Measurements from ENCODE around the gene VN1R5.
"Not testable (repeated sequence)": the region's sequence is repeated elsewhere in the genome, so short reads cannot be mapped to it uniquely, and the experiment has no call there.

The VN1R5 gene

DNA sequence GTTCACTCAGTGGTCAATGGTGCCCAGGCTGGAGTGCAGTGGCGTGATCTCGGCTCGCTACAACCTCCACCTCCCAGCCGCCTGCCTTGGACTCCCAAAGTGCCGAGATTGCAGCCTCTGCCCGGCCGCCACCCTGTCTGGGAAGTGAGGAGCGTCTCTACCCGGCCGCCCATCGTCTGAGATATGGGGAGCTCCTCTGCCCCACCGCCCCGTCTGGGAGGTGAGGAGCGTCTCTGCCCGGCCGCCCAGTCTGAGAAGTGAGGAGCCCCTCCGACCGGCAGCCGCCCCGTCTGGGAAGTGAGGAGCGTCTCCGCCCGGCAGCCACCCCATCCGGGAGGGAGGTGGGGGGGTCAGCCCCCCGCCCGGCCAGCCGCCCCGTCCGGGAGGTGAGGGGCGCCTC, 35.6 kb upstream of the VN1R5 start:
- not testable (repeated sequence) for H3K27ac ChIP-seq (ENCODE audit: low read depth, low read length); H3K4me3 ChIP-seq (ENCODE audit: low read depth in 1 of 5, low read length in 5 of 5); H3K4me1 ChIP-seq (ENCODE audit: control insufficient read depth in 5 of 5, insufficient read depth in 5 of 5, low read length in 5 of 5); H3K9ac ChIP-seq (ENCODE audit: low read length in 5 of 5); H3K27me3 ChIP-seq (ENCODE audit: control insufficient read depth in 5 of 5, insufficient read depth in 4 of 5, low read length in 5 of 5); H3K36me3 ChIP-seq (ENCODE audit: control insufficient read depth in 5 of 5, insufficient read depth in 5 of 5, low read length in 5 of 5)
- peaks cover 0 to 14% (median 0%) of the 10 kb centered on the region in 5 donors for H3K9me3 ChIP-seq (ENCODE audit: control insufficient read depth in 5 of 5, low read length in 5 of 5)

DNA sequence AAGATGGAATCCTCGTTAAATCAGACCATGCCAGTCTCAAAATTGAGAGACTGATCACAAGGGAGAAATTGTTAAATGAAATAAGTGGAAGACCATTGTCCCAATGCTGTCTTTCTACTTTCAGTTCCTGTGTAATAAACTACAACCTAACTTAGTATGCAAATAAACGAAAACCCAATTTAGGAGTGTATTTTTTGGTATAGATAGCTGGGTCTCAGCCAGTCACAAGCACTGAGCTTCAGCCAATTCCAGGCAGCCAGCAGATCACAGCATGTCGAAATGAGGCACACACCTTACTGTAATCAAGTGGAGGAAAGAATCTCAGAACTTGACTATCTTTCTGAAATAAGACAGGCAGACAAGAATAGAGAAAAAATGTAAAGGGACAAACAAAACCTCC, 33.0 kb upstream of the VN1R5 start:
- Histone ChIP-seq H3K4me3 (ENCODE audit: low read depth in 1 of 5, low read length in 5 of 5) (no peak overlapping the region), H3K9ac (ENCODE audit: low read length in 5 of 5) (no peak overlapping the region), H3K9me3 (ENCODE audit: control insufficient read depth in 5 of 5, low read length in 5 of 5) (peaks cover 0 to 19% (median 3%) of the 10 kb centered on the region in 5 donors), H3K36me3 (ENCODE audit: control insufficient read depth in 5 of 5, insufficient read depth in 5 of 5, low read length in 5 of 5) (no peaks in the 10 kb centered on the region), H3K27me3 (ENCODE audit: control insufficient read depth in 5 of 5, insufficient read depth in 4 of 5, low read length in 5 of 5) (peaks cover 0 to 2% (median 0%) of the 10 kb centered on the region in 5 donors), H3K27ac (ENCODE audit: low read depth, low read length) (no peak overlapping the region), H3K4me1 (ENCODE audit: control insufficient read depth in 5 of 5, insufficient read depth in 5 of 5, low read length in 5 of 5) (no peaks in the 10 kb centered on the region)

- H3K4me3 ChIP-seq (ENCODE audit: low read depth in 1 of 5, low read length in 5 of 5), result no peak overlapping the region
- H3K36me3 ChIP-seq (ENCODE audit: control insufficient read depth in 5 of 5, insufficient read depth in 5 of 5, low read length in 5 of 5), result no peaks in the 10 kb centered on the region
- no peaks in the 10 kb centered on the region for H3K27me3 ChIP-seq (ENCODE audit: control insufficient read depth in 5 of 5, insufficient read depth in 4 of 5, low read length in 5 of 5)
- no peak overlapping the region for H3K9ac ChIP-seq (ENCODE audit: low read length in 5 of 5)
- H3K4me1 ChIP-seq (ENCODE audit: control insufficient read depth in 5 of 5, insufficient read depth in 5 of 5, low read length in 5 of 5), result no peaks in the 10 kb centered on the region
- no peak overlapping the region for H3K27ac ChIP-seq (ENCODE audit: low read depth, low read length)
- H3K9me3 ChIP-seq (ENCODE audit: control insufficient read depth in 5 of 5, low read length in 5 of 5), result peaks cover 0 to 28% (median 8%) of the 10 kb centered on the region in 5 donors
Observed at GRCh38 chr1:247224822-247225221, 31.1 kb upstream of the VN1R5 start.

DNA sequence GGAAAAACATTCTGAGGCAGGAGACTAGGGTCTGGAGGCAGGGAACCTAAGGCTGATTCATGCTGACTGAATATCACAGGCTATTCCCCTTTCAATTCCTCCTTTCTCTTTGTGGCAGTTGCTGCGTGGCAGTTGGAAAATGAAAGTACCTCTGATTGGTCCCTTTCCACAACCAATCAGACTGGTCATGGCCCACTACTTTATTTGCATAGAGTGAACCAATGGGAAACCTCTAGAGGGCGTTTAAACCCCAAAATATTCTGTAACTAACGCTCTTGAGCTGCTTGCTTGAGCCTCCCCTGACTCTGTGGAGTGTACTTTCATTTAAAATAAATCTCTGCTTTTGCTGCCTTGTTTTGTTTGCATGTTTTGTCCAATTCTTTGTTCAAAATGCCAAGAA, 27.7 kb upstream of the VN1R5 start:
- Histone ChIP-seq H3K27ac (ENCODE audit: low read depth, low read length) (no peak overlapping the region), H3K36me3 (ENCODE audit: control insufficient read depth in 5 of 5, insufficient read depth in 5 of 5, low read length in 5 of 5) (no peaks in the 10 kb centered on the region), H3K4me3 (ENCODE audit: low read depth in 1 of 5, low read length in 5 of 5) (no peak overlapping the region), H3K27me3 (ENCODE audit: control insufficient read depth in 5 of 5, insufficient read depth in 4 of 5, low read length in 5 of 5) (no peaks in the 10 kb centered on the region), H3K9me3 (ENCODE audit: control insufficient read depth in 5 of 5, low read length in 5 of 5) (peaks cover 0 to 28% (median 8%) of the 10 kb centered on the region in 5 donors), H3K9ac (ENCODE audit: low read length in 5 of 5) (no peak overlapping the region), H3K4me1 (ENCODE audit: control insufficient read depth in 5 of 5, insufficient read depth in 5 of 5, low read length in 5 of 5) (no peaks in the 10 kb centered on the region)

GRCh38 chr1:247241691-247242090, 14.2 kb upstream of the VN1R5 start:
- no peaks in the 10 kb centered on the region for H3K36me3 ChIP-seq (ENCODE audit: control insufficient read depth in 5 of 5, insufficient read depth in 5 of 5, low read length in 5 of 5)
- no peak overlapping the region for H3K27ac ChIP-seq (ENCODE audit: low read depth, low read length)
- H3K4me1 ChIP-seq (ENCODE audit: control insufficient read depth in 5 of 5, insufficient read depth in 5 of 5, low read length in 5 of 5), result no peaks in the 10 kb centered on the region
- no peak overlapping the region for H3K4me3 ChIP-seq (ENCODE audit: low read depth in 1 of 5, low read length in 5 of 5)
- no peak overlapping the region for H3K9ac ChIP-seq (ENCODE audit: low read length in 5 of 5)
- peaks cover 5 to 19% (median 6%) of the 10 kb centered on the region in 5 donors for H3K9me3 ChIP-seq (ENCODE audit: control insufficient read depth in 5 of 5, low read length in 5 of 5)
- H3K27me3 ChIP-seq (ENCODE audit: control insufficient read depth in 5 of 5, insufficient read depth in 4 of 5, low read length in 5 of 5), result no peaks in the 10 kb centered on the region

GRCh38 chr1:247243524-247244137, 12.2 kb upstream of the VN1R5 start:
- Histone ChIP-seq H3K4me3 (ENCODE audit: low read depth in 1 of 5, low read length in 5 of 5) (no peak overlapping the region), H3K36me3 (ENCODE audit: control insufficient read depth in 5 of 5, insufficient read depth in 5 of 5, low read length in 5 of 5) (no peaks in the 10 kb centered on the region), H3K27me3 (ENCODE audit: control insufficient read depth in 5 of 5, insufficient read depth in 4 of 5, low read length in 5 of 5) (no peaks in the 10 kb centered on the region), H3K9ac (ENCODE audit: low read length in 5 of 5) (no peak overlapping the region), H3K27ac (ENCODE audit: low read depth, low read length) (no peak overlapping the region), H3K9me3 (ENCODE audit: control insufficient read depth in 5 of 5, low read length in 5 of 5) (peaks cover 5 to 16% (median 6%) of the 10 kb centered on the region in 5 donors), H3K4me1 (ENCODE audit: control insufficient read depth in 5 of 5, insufficient read depth in 5 of 5, low read length in 5 of 5) (no peaks in the 10 kb centered on the region)

DNA sequence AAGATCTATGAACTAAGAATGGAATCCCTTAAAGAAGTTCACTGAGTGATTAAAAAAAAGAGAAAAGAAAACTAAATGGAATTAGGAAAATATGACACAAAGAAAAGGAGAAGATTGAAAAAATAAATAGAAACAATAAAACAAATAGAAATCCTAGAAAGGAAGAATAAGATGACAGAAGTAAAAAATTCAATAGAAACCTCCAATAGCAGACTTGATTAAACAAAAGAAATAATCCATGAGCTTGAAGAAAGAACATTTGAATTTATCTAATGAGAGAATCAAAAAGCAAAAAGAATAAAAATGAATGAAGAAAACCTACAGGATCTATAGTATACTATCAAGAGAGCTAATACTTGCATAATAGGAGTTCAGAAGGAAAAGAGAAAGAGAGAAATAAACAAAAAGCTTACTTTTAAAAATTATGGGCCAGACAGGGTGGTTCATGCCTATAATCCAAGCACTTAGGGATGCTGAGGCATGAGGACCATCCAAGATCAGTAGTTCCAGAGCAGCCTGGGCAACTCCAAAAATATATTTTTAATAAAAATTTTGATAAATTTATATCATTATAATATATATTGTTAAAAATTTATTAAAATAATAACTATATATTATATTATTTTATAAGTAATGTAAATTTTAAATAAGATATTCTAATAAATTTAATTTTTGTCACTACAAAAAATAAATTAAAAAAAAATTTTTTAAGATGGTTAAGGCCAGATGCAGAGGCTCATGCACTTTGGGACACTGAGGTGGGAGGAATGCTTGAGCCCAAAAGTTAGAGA, 9.4 kb upstream of the VN1R5 start:
- Histone ChIP-seq H3K9me3 (ENCODE audit: control insufficient read depth in 5 of 5, low read length in 5 of 5) (peaks cover 5 to 16% (median 6%) of the 10 kb centered on the region in 5 donors), H3K36me3 (ENCODE audit: control insufficient read depth in 5 of 5, insufficient read depth in 5 of 5, low read length in 5 of 5) (no peaks in the 10 kb centered on the region), H3K4me3 (ENCODE audit: low read depth in 1 of 5, low read length in 5 of 5) (no peak overlapping the region), H3K9ac (ENCODE audit: low read length in 5 of 5) (no peak overlapping the region), H3K4me1 (ENCODE audit: control insufficient read depth in 5 of 5, insufficient read depth in 5 of 5, low read length in 5 of 5) (no peaks in the 10 kb centered on the region), H3K27ac (ENCODE audit: low read depth, low read length) (no peak overlapping the region), H3K27me3 (ENCODE audit: control insufficient read depth in 5 of 5, insufficient read depth in 4 of 5, low read length in 5 of 5) (no peaks in the 10 kb centered on the region)

- Histone ChIP-seq H3K36me3 (ENCODE audit: control insufficient read depth in 5 of 5, insufficient read depth in 5 of 5, low read length in 5 of 5) (no peaks in the 10 kb centered on the region), H3K27me3 (ENCODE audit: control insufficient read depth in 5 of 5, insufficient read depth in 4 of 5, low read length in 5 of 5) (no peaks in the 10 kb centered on the region), H3K9me3 (ENCODE audit: control insufficient read depth in 5 of 5, low read length in 5 of 5) (peaks cover 5 to 16% (median 6%) of the 10 kb centered on the region in 5 donors), H3K4me1 (ENCODE audit: control insufficient read depth in 5 of 5, insufficient read depth in 5 of 5, low read length in 5 of 5) (no peaks in the 10 kb centered on the region), H3K4me3 (ENCODE audit: low read depth in 1 of 5, low read length in 5 of 5) (no peak overlapping the region), H3K9ac (ENCODE audit: low read length in 5 of 5) (no peak overlapping the region), H3K27ac (ENCODE audit: low read depth, low read length) (no peak overlapping the region)
Observed at GRCh38 chr1:247247568-247247967, 8.3 kb upstream of the VN1R5 start.

DNA sequence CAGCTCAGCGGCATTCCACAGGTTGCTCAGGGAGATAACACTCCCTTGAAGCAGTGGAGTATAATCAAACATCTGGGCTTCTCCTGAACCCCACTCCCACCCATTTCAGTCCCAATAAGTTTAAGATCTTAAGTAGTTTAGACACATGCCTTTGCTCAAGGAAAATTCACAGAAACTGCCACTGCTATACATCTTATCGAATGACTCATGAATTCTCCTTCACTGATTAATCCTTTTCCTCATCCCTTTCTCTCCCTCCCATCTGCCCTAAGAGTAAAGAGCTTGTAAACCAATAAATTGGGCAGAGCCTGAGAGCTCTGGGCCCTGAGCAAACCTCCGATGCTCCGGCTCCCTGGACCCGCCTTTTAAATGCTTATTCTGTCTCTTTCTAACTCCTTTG, 10.2 kb downstream of the VN1R5 start:
- Histone ChIP-seq H3K36me3 (ENCODE audit: control insufficient read depth in 5 of 5, insufficient read depth in 5 of 5, low read length in 5 of 5) (no peaks in the 10 kb centered on the region), H3K9ac (ENCODE audit: low read length in 5 of 5) (no peak overlapping the region), H3K9me3 (ENCODE audit: control insufficient read depth in 5 of 5, low read length in 5 of 5) (peaks cover 3 to 21% (median 9%) of the 10 kb centered on the region in 5 donors), H3K4me1 (ENCODE audit: control insufficient read depth in 5 of 5, insufficient read depth in 5 of 5, low read length in 5 of 5) (no peaks in the 10 kb centered on the region), H3K27me3 (ENCODE audit: control insufficient read depth in 5 of 5, insufficient read depth in 4 of 5, low read length in 5 of 5) (no peaks in the 10 kb centered on the region), H3K4me3 (ENCODE audit: low read depth in 1 of 5, low read length in 5 of 5) (no peak overlapping the region), H3K27ac (ENCODE audit: low read depth, low read length) (no peak overlapping the region)

- Histone ChIP-seq H3K9ac (ENCODE audit: low read length in 5 of 5) (no peak overlapping the region), H3K27me3 (ENCODE audit: control insufficient read depth in 5 of 5, insufficient read depth in 4 of 5, low read length in 5 of 5) (no peaks in the 10 kb centered on the region), H3K36me3 (ENCODE audit: control insufficient read depth in 5 of 5, insufficient read depth in 5 of 5, low read length in 5 of 5) (no peaks in the 10 kb centered on the region), H3K27ac (ENCODE audit: low read depth, low read length) (no peak overlapping the region), H3K4me1 (ENCODE audit: control insufficient read depth in 5 of 5, insufficient read depth in 5 of 5, low read length in 5 of 5) (no peaks in the 10 kb centered on the region), H3K9me3 (ENCODE audit: control insufficient read depth in 5 of 5, low read length in 5 of 5) (peaks cover 3 to 19% (median 9%) of the 10 kb centered on the region in 5 donors), H3K4me3 (ENCODE audit: low read depth in 1 of 5, low read length in 5 of 5) (no peak overlapping the region)
Observed at GRCh38 chr1:247268390-247269045, 12.6 kb downstream of the VN1R5 start.
